Jurkat, Clone E6-1 (cell line): ENCODE measurements around the gene HRC. TPM values are rescaled to one million over a fixed set of nuclear protein-coding genes. Genes with fewer than 3 reads are reported as not detected.
"Not testable (repeated sequence)": the region's sequence is repeated elsewhere in the genome, so short reads cannot be mapped to it uniquely, and the experiment has no call there.

ENCODE experiments used
- DNase-seq: peaks from one replicate; pipeline ENCODE4 v3.0.0-alpha.2; 2011; ENCODE audit warnings: low read depth, low spot score
- H3K4me3 ChIP-seq: 2 replicates; pipeline ENCODE4 v1.5.1; 2011; ENCODE audit warnings: mild to moderate bottlenecking, low read length, control low read depth, moderate library complexity
- polyA plus RNA-seq: library from polyadenylated mRNA; unstranded; fragments of >200 nt; gene quantifications from one replicate; pipeline ENCODE4 v1.2.1, GENCODE V29; 2012; ENCODE audit warnings: missing spikeins; ENCODE audit not compliant: insufficient read length, insufficient read depth

Gene HRC
- polyA plus RNA-seq = not detected

GRCh38 chr19:49155005-49155819 lies at the start of gene HRC:
Gene HRC (minus strand): TSS chr19:49155396. CDS start chr19:49155237, 159 bp downstream.
- no peak for DNase-seq
- no peak within 1 kb of the TSS for H3K4me3 ChIP-seq

GRCh38 chr19:49201042-49201441 lies 45.8 kb upstream of the HRC start:
- no peak overlapping the region for H3K4me3 ChIP-seq
- no peak for DNase-seq

- no peak overlapping the region for H3K4me3 ChIP-seq
- DNase-seq = no peak
Measured at GRCh38 chr19:49200238-49200862, 45.2 kb upstream of the HRC start.

- no peak for DNase-seq
Measured at GRCh38 chr19:49196527-49197240, 41.5 kb upstream of the HRC start.

GRCh38 chr19:49194408-49194807 lies 39.2 kb upstream of the HRC start:
- no peak for DNase-seq
- H3K4me3 ChIP-seq = no peak overlapping the region

More at GRCh38 chr19:49196527-49197240, 41.5 kb upstream of the HRC start:
- no peak overlapping the region for H3K4me3 ChIP-seq

- no peak for DNase-seq
- H3K4me3 ChIP-seq = no peak overlapping the region
Measured at GRCh38 chr19:49193822-49194394, 38.7 kb upstream of the HRC start.

- no peak overlapping the region for H3K4me3 ChIP-seq
- DNase-seq = no peak
Measured at GRCh38 chr19:49190781-49191180, 35.6 kb upstream of the HRC start.

- H3K4me3 ChIP-seq = no peak overlapping the region
- DNase-seq = no peak
Measured at GRCh38 chr19:49189259-49189658, 34.1 kb upstream of the HRC start.

GRCh38 chr19:49188626-49189200 lies 33.5 kb upstream of the HRC start:
- no peak for DNase-seq
- no peak overlapping the region for H3K4me3 ChIP-seq

- no peak overlapping the region for H3K4me3 ChIP-seq
Measured at GRCh38 chr19:49186108-49186507, 30.9 kb upstream of the HRC start.

GRCh38 chr19:49182848-49183375 lies 27.7 kb upstream of the HRC start:
- no peak for DNase-seq
- H3K4me3 ChIP-seq = no peak overlapping the region

More at GRCh38 chr19:49186108-49186507, 30.9 kb upstream of the HRC start:
- no peak for DNase-seq

- H3K4me3 ChIP-seq, DNase-seq: not testable (repeated sequence)
Measured at GRCh38 chr19:49182010-49182847, 27.0 kb upstream of the HRC start.

- H3K4me3 ChIP-seq = no peak overlapping the region
- no peak for DNase-seq
Measured at GRCh38 chr19:49180659-49181058, 25.5 kb upstream of the HRC start.

GRCh38 chr19:49173198-49173597 lies 18.0 kb upstream of the HRC start:
- no peak for DNase-seq
- no peak overlapping the region for H3K4me3 ChIP-seq

GRCh38 chr19:49168421-49168820 lies 13.2 kb upstream of the HRC start:
- no peak overlapping the region for H3K4me3 ChIP-seq
- DNase-seq = no peak

GRCh38 chr19:49167857-49168409 lies 12.7 kb upstream of the HRC start:
- H3K4me3 ChIP-seq = no peak overlapping the region
- DNase-seq = no peak

GRCh38 chr19:49165865-49166301 lies 10.7 kb upstream of the HRC start:
- H3K4me3 ChIP-seq = no peak overlapping the region
- no peak for DNase-seq
